Measurements from ENCODE around the gene IFNL1. TPM values are rescaled to one million over a fixed set of nuclear protein-coding genes. Genes with fewer than 3 reads are reported as not detected.
"Not testable (repeated sequence)": the region's sequence is repeated elsewhere in the genome, so short reads cannot be mapped to it uniquely, and the experiment has no call there.

Gene IFNL1
- total RNA-seq, 2 experiments from 2014 or later: 0.91 to 1.0 TPM

DNA sequence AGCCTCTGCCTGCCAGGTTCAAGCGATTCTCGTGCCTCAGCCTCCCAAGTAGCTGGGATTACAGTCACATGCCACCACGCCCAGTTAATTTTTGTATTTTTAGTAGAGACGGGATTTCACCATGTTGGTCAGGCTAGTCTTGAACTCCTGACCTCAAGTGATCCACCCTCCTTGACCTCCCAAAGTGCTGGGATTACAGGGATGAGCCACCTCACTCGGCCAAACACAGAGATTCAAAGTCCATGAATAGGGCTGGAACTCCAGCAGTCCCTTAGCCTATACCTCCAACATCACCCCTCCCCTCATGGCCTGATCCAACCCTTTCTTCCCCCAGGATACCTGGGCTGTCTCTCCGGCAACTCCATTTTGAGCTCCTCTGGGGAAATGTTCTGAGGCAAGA, 36.5 kb downstream of the IFNL1 start:
- intact Hi-C loops (cut with micrococcal nuclease); H3K9me3 Mint-ChIP-seq; H3K27me3 Mint-ChIP-seq (ENCODE audit: low read depth); DNase-seq: not testable (repeated sequence)
- Mint-ChIP-seq H3K36me3 (ENCODE audit: low read depth) (peaks cover 29% of the 10 kb centered on the region), H3K4me1 (ENCODE audit: low read depth) (peaks cover 70% of the 10 kb centered on the region), H3K27ac (peak overlapping the region; percentile 99), H3K4me3 (peak overlapping the region; percentile 51)
- CTCF ChIA-PET: interaction anchor here (0.6 kb wide), 1 partner anchor 626 kb away, joined by 4 read pairs; no protein-coding TSS in a partner anchor

GRCh38 chr19:39333507-39333906, 37.3 kb downstream of the IFNL1 start:
- no peak for DNase-seq
- no peaks in the 10 kb centered on the region for H3K9me3 Mint-ChIP-seq
- intact Hi-C loops (cut with micrococcal nuclease): no loop called here
- peak overlapping the region; percentile 55 for H3K4me3 Mint-ChIP-seq
- peaks cover 24% of the 10 kb centered on the region for H3K36me3 Mint-ChIP-seq (ENCODE audit: low read depth)
- CTCF ChIA-PET: interaction anchor here (3.1 kb wide), 1 partner anchor 78 kb away, joined by 12 read pairs; the partner anchor contains the start of gene PLEKHG2
- no peaks in the 10 kb centered on the region for H3K27me3 Mint-ChIP-seq (ENCODE audit: low read depth)
- H3K27ac Mint-ChIP-seq: peak overlapping the region; percentile 99
- peaks cover 70% of the 10 kb centered on the region for H3K4me1 Mint-ChIP-seq (ENCODE audit: low read depth)

DNA sequence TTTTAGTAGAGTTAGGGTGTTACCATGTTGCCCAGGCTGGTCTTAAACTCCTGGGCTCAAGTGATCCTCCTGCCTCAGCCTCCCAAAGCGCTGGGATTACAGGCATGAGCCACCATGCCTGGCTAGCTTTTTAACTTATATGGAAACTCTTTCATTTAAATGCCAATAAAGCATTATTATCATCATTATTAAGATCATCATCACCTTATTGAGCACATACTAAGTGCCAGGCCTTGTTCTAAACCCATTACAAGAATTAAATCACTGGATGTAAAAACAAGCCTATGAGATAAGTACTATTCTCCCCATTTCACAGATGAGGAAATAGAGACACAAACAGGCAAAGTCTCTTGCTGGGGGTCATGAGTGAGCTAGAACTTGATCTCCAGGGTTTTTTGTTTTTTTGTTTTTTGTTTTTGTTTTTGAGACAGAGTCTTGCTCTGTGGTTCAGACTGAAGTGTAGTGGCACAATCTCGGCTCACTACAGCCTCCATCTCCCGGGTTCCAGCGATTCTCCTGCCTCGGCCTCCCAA, 38.3 kb downstream of the IFNL1 start:
- intact Hi-C loops (cut with micrococcal nuclease): no loop called here
- Mint-ChIP-seq H3K27me3 (ENCODE audit: low read depth) (no peaks in the 10 kb centered on the region), H3K4me3 (peak overlapping the region; percentile 95), H3K27ac (peak overlapping the region; percentile 99), H3K36me3 (ENCODE audit: low read depth) (peaks cover 24% of the 10 kb centered on the region), H3K9me3 (no peaks in the 10 kb centered on the region), H3K4me1 (ENCODE audit: low read depth) (peaks cover 63% of the 10 kb centered on the region)
- CTCF ChIA-PET: interaction anchor here (0.6 to 3.1 kb wide), 5 partner anchors 62 to 491 kb away, joined by 3 to 12 read pairs (median 3); partner anchors contain the start of gene PLEKHG2
- no peak for DNase-seq

GRCh38 chr19:39335168-39335548, 39.0 kb downstream of the IFNL1 start:
- intact Hi-C loops (cut with micrococcal nuclease): loop anchor here (5.0 kb wide), 2 partner anchors 207 to 483 kb away; partner anchors contain the start of gene EID2
- H3K36me3 Mint-ChIP-seq (ENCODE audit: low read depth): peaks cover 24% of the 10 kb centered on the region
- CTCF ChIA-PET: interaction anchor here (1.0 to 3.1 kb wide), 4 partner anchors 7 to 122 kb away, joined by 3 to 12 read pairs (median 4); partner anchors contain the start of gene PLEKHG2
- no peaks in the 10 kb centered on the region for H3K27me3 Mint-ChIP-seq (ENCODE audit: low read depth)
- peak overlapping the region; percentile 99 for H3K27ac Mint-ChIP-seq
- peak overlapping the region; percentile 95 for H3K4me3 Mint-ChIP-seq
- peak; percentile 57 for DNase-seq
- no peaks in the 10 kb centered on the region for H3K9me3 Mint-ChIP-seq
- peaks cover 65% of the 10 kb centered on the region for H3K4me1 Mint-ChIP-seq (ENCODE audit: low read depth)

- Mint-ChIP-seq H3K9me3 (no peaks in the 10 kb centered on the region), H3K36me3 (ENCODE audit: low read depth) (peaks cover 18% of the 10 kb centered on the region), H3K27me3 (ENCODE audit: low read depth) (no peaks in the 10 kb centered on the region), H3K4me1 (ENCODE audit: low read depth) (peaks cover 65% of the 10 kb centered on the region), H3K27ac (peak overlapping the region; percentile 99), H3K4me3 (peak overlapping the region; percentile 95)
- no peak for DNase-seq
- CTCF ChIA-PET: interaction anchor here (1.1 to 3.1 kb wide), 4 partner anchors 9 to 124 kb away, joined by 3 to 12 read pairs (median 4); partner anchors contain the start of gene PLEKHG2
- intact Hi-C loops (cut with micrococcal nuclease): loop anchor here (5.0 kb wide), 2 partner anchors 206 to 484 kb away; partner anchors contain the start of gene EID2
These were observed 40.3 kb downstream of the IFNL1 start for GRCh38 chr19:39336483-39336882.

- intact Hi-C loops (cut with micrococcal nuclease): loop anchor here (5.0 kb wide), 2 partner anchors 203 to 487 kb away; partner anchors contain the start of gene EID2
- no peak for DNase-seq
- Mint-ChIP-seq H3K9me3 (no peaks in the 10 kb centered on the region), H3K27me3 (ENCODE audit: low read depth) (no peaks in the 10 kb centered on the region), H3K27ac (peak overlapping the region; percentile 91), H3K4me3 (peak overlapping the region; percentile 91), H3K36me3 (ENCODE audit: low read depth) (peaks cover 10% of the 10 kb centered on the region), H3K4me1 (ENCODE audit: low read depth) (peaks cover 61% of the 10 kb centered on the region)
- CTCF ChIA-PET: interaction anchor here (1.1 kb wide), 1 partner anchor 10 kb away, joined by 8 read pairs; no protein-coding TSS in a partner anchor
These were observed 43.5 kb downstream of the IFNL1 start for GRCh38 chr19:39339674-39340073.

DNA sequence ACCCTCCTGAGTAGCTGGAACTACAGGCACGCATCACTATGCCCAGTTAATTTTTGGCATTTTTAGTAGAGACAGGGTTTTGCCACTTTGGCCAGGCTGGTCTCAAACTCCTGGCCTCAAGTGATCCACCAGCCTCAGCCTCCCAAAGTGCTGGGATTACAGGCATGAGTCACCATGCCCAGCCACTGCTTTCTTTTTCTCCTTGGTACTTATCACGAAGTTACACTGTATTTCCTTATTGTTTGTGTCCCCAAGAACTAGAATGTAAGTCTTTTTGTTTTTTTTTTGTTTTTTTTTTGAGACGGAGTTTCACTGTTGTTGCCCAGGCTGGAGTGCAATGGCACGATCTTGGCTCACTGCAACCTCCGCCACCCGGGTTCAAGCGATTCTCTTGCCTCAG, 43.9 kb downstream of the IFNL1 start:
- Mint-ChIP-seq H3K4me3 (peak overlapping the region; percentile 91), H3K27ac (peak overlapping the region; percentile 91), H3K4me1 (ENCODE audit: low read depth) (peaks cover 63% of the 10 kb centered on the region)
- intact Hi-C loops (cut with micrococcal nuclease); H3K27me3 Mint-ChIP-seq (ENCODE audit: low read depth); DNase-seq; H3K9me3 Mint-ChIP-seq; H3K36me3 Mint-ChIP-seq (ENCODE audit: low read depth); CTCF ChIA-PET: not testable (repeated sequence)

DNA sequence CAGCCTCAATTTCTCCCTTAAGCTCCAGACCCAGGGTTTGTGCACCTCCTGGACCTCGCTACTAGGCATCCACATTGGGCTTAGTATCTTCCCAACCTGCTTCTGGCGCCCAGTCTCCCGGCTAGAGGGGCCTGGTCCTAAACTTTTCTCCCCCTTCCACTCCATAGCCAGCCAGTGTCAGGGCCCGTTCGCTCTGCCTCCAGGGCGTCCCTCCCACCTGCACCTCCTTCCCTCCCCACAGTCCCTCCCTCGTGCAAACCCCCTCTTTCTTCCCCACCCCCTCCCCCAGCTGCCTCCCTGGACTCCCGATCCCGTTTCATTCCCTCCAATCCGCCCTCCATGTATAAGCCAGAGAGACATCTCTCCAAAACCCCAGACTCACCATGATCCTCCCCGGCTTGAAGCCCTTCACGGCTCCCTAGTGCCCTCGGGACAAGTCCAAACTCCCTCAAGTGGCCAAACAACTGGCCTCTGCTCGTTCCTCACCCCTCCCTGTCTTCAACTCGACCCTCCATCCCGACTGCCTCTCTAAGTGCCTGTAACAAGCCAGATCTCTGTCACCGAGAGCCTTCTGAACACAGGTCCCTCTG, 45.0 kb downstream of the IFNL1 start:
- peaks cover 67% of the 10 kb centered on the region for H3K4me1 Mint-ChIP-seq (ENCODE audit: low read depth)
- CTCF ChIA-PET: interaction anchor here (1.0 kb wide), 1 partner anchor 12 kb away, joined by 3 read pairs; no protein-coding TSS in a partner anchor
- peak overlapping the region; percentile 91 for H3K27ac Mint-ChIP-seq
- no peaks in the 10 kb centered on the region for H3K36me3 Mint-ChIP-seq (ENCODE audit: low read depth)
- no peaks in the 10 kb centered on the region for H3K9me3 Mint-ChIP-seq
- DNase-seq: peak; percentile 43
- intact Hi-C loops (cut with micrococcal nuclease): loop anchor here (1.0 kb wide), 1 partner anchor 50 kb away; the partner anchor contains the start of genes MED29 and PAF1
- H3K4me3 Mint-ChIP-seq: peak overlapping the region; percentile 91
- no peaks in the 10 kb centered on the region for H3K27me3 Mint-ChIP-seq (ENCODE audit: low read depth)

- CTCF ChIA-PET: interaction anchor here (1.2 kb wide), 1 partner anchor 49 kb away, joined by 3 read pairs; the partner anchor contains the start of genes MED29 and PAF1
- peak; percentile 99 for DNase-seq
- Mint-ChIP-seq H3K27ac (peak within 1 kb of the TSS; percentile 91), H3K36me3 (ENCODE audit: low read depth) (no peaks in the 10 kb centered on the region), H3K9me3 (no peaks in the 10 kb centered on the region), H3K4me1 (ENCODE audit: low read depth) (peaks cover 65% of the 10 kb centered on the region), H3K27me3 (ENCODE audit: low read depth) (no peaks in the 10 kb centered on the region), H3K4me3 (peak within 1 kb of the TSS; percentile 91)
- intact Hi-C loops (cut with micrococcal nuclease): loop anchor here (1.0 to 2.0 kb wide), 4 partner anchors 9 to 95 kb away; partner anchors contain the start of genes MED29, PAF1 and PLEKHG2
These were observed 45.8 kb downstream of the IFNL1 start, which contains the start of gene SAMD4B for GRCh38 chr19:39341719-39342604. Gene SAMD4B, plus strand, starts transcription at chr19:39342421. Its CDS starts 14,473 bp downstream, at chr19:39356894.

- peaks cover 65% of the 10 kb centered on the region for H3K4me1 Mint-ChIP-seq (ENCODE audit: low read depth)
- H3K27ac Mint-ChIP-seq: peak overlapping the region; percentile 42
- intact Hi-C loops (cut with micrococcal nuclease): loop anchor here (1.0 to 2.0 kb wide), 3 partner anchors 9 to 94 kb away; partner anchors contain the start of gene PLEKHG2
- H3K27me3 Mint-ChIP-seq (ENCODE audit: low read depth): no peaks in the 10 kb centered on the region
- CTCF ChIA-PET: interaction anchor here (1.2 kb wide), 1 partner anchor 49 kb away, joined by 3 read pairs; the partner anchor contains the start of genes MED29 and PAF1
- no peaks in the 10 kb centered on the region for H3K9me3 Mint-ChIP-seq
- no peak for DNase-seq
- peak overlapping the region; percentile 77 for H3K4me3 Mint-ChIP-seq
- no peaks in the 10 kb centered on the region for H3K36me3 Mint-ChIP-seq (ENCODE audit: low read depth)
These were observed 46.6 kb downstream of the IFNL1 start for GRCh38 chr19:39342647-39343305.

DNA sequence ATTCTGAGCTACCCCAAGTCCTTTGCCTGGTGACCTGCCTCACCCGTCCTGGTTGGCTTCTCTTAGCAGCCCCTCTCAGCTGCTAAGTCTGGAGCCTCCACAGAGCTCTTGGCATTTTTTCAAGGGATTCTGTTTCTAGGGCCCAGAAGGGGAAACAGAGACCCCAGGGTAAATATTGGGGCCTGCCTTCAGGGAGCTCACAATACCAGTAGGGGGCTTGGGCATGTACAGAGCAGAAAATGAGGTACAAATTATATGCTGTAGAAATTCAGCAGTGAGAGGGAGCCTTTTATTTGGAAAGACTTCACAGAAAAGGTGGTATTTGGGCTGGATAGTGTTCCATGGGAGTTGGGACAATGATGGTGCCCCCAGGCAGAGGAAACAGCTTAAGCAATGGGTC, 49.7 kb downstream of the IFNL1 start:
- intact Hi-C loops (cut with micrococcal nuclease): no loop called here
- no peaks in the 10 kb centered on the region for H3K9me3 Mint-ChIP-seq
- peaks cover 8% of the 10 kb centered on the region for H3K36me3 Mint-ChIP-seq (ENCODE audit: low read depth)
- CTCF ChIA-PET: interaction anchor here (0.9 kb wide), 1 partner anchor 142 kb away, joined by 3 read pairs; no protein-coding TSS in a partner anchor
- H3K4me1 Mint-ChIP-seq (ENCODE audit: low read depth): peaks cover 62% of the 10 kb centered on the region
- H3K27ac Mint-ChIP-seq: no peak overlapping the region
- H3K27me3 Mint-ChIP-seq (ENCODE audit: low read depth): no peaks in the 10 kb centered on the region
- no peak for DNase-seq
- H3K4me3 Mint-ChIP-seq: no peak overlapping the region
